HL-60/S4 (cell line): ENCODE results near the gene ZNF26.
"Not testable (repeated sequence)": the region's sequence is repeated elsewhere in the genome, so short reads cannot be mapped to it uniquely, and the experiment has no call there.

ENCODE experiments used
- in situ Hi-C: fragments of 300-500 bp; cut with MboI; formaldehyde crosslinking; loops from 2 replicates; pipeline ENCODE4 v1.14.3; 2022; ENCODE audit warnings: low sequenced_read_pairs

ZNF26 gene

DNA sequence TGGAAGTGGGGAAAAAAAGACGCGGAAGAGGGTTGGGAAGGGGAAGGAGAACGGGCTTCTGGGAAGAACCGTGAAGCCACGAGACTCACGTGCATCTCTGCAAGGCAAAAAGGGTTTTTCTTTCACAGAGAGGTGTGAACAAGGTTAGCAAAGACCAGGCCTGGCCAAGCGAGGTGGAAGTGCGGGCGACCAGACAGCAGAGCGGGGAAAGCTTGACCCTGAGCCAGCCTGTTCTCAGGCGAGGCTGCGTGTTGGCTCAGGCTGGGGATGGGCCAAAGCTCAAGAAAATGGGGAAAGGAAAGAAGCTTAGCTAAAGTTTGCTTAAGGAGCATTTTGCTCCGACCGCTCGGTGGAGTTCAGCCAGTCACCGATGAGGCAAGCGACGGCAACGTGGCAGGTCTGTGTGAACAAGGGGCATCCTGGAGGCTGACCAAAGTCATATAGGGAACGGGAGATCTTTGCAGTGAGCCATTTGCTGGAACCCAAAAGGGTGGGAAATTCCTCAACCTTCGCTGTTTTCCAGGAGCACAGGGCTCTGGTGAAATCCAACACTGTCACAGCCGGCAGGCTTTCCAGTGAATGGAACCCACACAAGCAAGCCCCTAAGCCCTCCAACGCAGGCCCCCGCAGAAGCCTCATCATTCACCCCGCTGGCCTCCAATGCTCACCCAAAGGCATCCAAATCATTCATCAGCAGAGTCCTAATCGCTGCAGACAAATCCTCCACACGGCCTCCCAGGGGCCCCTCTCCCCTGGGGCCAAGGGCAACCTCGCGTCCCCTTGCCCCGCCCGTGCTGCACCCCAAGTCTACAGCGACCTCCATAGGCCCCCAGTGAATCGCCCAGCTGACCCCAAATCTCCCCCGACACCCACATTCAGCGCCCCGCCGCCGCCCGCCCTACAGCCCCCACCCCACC lies 30.8 kb upstream of the ZNF26 start:
- in situ Hi-C loops, result no loop called here

DNA sequence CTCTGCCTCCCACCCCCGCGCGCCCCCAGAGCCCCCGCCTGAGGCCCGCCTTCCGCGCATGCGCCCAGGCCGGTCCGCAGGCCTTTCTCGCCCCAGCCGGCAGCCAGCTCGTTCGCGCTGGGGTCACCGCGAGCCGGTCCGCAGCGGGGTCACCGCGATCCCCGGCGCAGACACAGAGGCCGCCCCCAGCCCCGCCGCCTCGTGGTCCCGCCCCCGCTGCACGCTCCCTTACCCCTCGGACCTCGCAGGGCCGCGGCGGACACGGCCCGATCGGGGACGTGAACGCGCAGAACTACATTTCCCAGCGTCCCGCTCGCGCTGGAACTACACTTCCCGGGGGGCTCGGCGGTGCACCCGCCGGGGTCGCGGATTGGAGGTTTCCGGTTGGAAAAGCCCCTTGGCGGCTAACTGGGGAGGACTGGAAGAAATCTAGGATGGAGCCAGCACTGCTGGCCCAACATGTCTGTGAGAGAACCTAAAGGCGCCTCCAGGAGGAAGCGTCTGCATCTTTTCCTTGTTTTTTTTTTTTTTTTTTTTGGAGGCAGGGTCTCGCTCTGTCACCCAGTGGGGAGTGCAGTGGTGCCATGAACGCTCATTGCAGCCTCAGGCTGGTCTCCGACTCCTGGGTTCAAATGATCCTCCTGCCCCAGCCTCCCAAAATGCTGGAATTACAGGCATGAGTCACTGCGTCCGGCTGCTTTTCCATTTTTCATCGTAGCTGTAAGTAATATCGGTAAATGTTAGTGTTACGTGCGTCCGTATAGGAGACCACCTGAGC lies 30.0 kb upstream of the ZNF26 start, which contains the start of gene ZNF605:
TSS of gene ZNF605 (minus strand) at position 296 of the 778 bp plus-strand sequence. CDS start 10,671 bp downstream, outside the sequence.
- in situ Hi-C loops, result no loop called here

DNA sequence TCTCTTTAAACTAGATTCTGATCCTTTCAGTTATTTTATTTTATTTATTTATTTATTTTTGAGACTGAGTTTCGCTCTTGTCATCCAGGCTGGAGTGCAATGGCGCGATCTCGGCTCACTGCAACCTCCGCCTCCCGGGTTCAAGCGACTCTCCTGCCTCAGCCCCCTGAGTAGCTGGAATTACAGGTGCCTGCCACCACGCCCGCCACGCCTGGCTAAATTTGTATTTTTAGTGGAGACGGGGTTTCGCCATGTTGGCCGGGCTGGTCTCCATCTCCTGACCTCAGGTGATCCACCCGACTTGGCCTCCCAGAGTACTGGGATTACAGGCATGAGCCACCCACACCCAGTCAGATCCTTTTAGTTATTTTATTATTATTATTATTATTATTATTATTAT lies 24.4 kb upstream of the ZNF26 start:
- in situ Hi-C loops, result not testable (repeated sequence)

DNA sequence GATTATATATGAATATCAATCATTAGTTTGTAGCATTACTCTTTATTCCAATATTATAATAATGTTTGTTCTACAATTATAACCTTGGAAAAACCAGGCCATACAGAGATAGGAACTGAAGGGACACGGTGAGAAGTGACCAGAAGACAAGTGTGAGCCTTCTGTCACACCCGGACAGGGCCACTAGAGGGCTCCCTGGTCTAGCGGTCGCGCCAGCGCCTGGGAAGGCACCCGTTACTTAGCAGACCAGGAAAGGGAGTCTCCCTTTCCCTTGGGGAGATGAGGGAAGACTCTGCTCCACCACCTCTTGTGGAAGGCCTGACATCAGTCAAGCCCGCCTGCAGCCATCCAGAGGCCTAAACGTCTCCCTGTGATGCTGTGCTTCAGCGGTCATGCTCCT lies 22.2 kb upstream of the ZNF26 start:
- in situ Hi-C loops, result not testable (repeated sequence)

DNA sequence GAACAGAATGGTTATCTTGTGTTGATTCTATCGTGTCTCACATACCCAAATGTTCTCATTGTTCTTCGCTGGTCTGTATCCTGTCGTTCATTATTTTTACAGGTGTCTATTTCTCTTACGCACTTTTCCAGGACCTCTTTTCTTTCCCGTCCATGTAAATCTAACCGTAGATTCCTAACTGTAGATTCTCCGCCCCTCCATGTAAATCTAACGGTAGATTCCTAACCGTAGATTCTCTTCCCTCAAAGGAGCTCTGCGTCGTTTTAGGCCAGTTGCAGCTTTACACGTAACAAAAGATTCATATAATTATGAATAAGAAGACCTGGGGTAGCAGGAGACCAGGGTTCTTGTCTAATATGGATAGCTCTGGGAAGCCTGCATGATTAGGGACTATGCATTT lies 20.4 kb upstream of the ZNF26 start:
- in situ Hi-C loops, result no loop called here

DNA sequence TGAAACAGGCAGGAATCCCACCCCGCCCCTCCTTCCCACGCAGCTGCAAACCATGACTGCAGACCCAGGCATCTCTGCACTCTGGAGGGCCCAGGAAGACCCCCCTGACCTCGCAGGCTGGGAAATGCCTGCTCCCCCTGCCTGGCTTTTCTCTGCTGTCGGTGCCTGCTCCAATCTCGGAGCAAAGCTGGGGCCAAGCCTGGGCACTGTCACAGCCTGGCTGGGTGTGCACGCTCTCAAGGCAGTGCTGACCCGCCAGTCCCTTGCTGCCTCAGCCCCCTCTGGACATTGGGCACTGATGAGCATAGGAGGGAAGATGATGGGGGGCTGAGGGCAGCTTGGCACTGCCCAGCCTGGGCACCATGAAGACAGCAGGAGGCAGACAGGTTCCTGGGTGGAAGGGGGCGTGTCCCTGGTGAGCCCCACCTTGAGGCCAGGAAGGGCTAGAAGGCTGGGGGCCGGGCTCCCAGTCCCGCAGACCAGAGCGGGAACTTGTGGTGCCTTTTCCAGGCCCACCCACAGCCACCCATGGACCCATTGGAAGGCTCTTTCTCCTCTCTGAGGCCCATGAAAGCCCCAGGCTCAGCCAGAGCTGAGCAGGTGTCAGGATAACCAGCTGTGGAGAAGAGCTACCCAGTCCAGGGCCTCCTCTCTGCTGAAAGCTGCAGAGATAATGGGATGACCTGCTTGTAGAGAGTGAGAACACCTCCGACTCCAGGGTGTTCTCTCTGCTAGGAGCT lies 19.3 kb upstream of the ZNF26 start:
- in situ Hi-C loops, result no loop called here

DNA sequence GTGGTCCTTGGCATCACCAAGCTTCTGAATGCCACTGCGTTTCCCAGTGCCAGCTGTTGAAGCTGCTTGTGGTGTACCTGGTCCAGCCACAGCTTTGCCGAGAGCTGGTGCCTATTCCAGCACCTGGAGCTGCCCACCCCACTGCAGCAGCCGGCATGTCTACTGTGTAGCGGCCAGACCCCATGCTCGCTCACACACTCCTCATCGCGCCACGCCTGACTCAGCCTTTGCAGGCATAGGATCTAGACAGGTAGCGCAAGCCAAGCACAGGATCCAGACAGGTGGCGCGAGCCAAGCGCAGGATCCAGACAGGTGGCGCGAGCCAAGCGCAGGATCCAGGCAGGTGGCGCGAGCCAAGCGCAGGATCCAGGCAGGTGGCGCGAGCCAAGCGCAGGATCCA lies 18.4 kb upstream of the ZNF26 start:
- in situ Hi-C loops, result no loop called here

DNA sequence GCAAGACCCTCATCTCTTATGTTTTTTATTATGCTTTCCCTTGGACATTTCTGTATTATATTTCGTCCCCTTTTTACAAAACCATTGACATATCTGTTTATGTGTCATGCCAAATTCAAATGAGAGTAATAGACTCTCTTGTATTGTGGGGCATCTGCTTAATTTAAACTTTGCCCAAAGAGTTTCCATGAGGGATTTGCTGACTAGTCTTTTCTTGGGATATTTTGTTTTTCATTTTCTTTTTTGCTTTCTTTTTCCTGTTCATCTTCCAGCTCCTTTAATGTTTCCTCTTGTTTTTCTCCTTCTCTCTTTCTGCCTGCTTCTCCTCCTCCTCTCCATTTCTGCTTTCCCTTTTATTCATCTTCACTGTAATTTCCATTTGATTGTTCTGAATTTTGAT lies 13.8 kb upstream of the ZNF26 start:
- in situ Hi-C loops, result no loop called here

DNA sequence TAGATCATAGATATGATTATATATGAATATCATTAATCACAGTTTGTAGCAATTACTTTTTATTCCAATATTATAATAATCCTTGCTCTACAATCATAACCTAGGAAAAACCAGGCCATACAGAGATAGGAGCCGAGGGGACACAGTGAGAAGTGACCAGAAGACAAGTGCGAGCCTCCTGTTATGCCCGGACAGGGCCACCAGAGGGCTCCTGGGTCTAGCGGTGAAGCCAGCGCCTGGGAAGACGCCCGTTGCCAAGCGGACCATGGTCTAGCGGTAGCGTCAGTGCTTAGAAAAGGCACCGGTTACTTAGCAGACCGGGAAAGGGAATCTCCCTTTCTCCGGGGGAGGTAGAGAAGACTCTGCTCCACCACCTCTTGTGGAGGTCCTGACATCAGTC lies 9.3 kb upstream of the ZNF26 start:
- in situ Hi-C loops, result not testable (repeated sequence)

DNA sequence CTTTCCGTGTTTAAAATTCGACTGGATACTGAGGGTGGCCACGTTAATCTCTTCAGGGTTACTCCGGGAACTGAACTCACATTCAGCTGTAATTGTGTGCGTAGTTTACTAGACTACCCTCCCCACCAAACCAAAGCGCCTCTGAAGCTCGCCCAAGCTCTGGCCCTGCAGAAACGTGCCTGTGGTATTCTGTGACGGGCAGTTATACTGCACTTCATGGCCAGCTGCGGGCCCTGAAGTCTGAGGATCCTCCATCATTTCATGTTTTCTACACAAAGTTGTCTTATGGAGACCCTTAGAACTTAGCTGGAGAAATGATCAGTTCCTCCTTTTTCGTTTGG lies 688 bp downstream of the ZNF26 start:
- in situ Hi-C loops, result no loop called here

DNA sequence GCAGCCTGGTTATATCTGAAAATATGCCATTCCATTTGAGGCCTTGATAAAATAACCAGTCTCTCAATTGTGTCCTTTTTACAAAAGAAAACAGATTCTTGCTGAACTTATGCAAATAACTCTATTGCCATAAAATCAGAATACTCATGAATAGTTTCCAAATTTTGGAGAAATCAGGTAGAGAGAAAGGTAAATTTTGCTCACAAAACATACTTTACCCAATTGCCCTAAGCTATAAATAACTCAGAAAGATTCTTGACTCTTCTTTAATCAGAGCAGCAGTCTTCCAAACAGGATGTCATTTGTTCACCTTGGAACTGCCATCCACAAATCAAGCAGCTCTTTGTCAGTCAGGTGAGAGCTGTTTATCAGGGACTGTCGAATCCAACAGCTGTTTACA lies 12.6 kb downstream of the ZNF26 start:
- in situ Hi-C loops, result no loop called here

DNA sequence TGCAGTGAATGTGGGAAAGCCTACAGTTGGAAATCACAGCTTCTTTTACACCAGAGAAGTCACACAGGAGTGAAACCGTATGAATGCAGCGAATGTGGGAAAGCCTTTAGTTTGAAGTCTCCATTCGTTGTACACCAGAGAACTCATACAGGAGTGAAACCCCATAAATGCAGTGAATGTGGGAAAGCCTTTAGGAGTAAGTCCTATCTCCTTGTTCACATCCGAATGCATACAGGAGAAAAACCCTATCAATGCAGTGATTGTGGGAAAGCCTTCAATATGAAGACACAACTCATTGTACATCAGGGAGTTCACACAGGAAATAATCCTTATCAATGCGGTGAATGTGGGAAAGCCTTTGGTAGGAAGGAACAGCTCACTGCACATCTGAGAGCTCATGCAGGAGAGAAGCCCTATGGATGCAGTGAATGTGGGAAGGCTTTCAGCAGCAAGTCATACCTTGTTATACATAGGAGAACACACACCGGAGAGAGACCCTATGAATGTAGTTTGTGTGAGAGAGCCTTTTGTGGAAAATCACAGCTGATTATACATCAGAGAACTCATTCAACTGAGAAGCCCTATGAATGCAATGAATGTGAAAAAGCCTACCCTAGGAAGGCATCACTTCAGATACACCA lies 24.6 kb downstream of the ZNF26 start:
- in situ Hi-C loops, result no loop called here

DNA sequence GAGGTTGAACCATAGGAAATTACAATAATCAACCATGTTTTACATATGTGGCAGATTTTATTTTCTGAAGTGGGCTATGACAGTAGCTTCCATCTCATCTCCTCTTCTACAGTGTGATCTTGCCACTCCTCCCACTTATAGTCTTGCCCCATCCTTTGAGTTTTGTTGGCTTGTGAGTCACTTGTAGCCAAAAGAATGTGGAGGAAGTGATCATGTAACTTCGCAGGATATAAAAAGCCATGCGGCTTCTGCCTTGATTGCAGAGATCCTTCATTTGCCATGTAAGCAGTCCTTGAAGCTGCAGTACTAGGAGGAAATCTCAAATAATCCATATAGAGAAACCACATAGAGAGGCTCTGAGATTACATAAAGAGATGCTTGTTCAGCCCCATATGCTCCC lies 37.4 kb downstream of the ZNF26 start:
- in situ Hi-C loops, result no loop called here

DNA sequence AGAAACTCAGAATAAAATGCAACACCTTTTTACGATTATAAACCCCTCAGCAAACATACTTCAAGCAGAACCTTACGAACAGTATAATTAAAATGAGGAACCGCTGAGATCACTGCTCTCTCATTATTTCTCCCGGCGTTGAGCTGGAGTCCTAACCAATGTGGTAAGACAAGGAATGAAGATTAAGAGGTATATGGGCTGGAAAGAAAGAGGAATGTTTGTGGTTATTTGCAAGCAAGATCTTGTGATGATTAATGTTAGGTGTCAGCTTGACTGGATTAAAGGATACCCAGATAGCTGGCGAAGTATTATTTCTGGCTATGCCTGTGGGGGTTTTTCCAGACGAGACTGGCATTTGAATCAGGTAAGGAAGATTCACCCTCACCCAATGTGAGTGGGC lies 40.8 kb downstream of the ZNF26 start:
- in situ Hi-C loops, result no loop called here

DNA sequence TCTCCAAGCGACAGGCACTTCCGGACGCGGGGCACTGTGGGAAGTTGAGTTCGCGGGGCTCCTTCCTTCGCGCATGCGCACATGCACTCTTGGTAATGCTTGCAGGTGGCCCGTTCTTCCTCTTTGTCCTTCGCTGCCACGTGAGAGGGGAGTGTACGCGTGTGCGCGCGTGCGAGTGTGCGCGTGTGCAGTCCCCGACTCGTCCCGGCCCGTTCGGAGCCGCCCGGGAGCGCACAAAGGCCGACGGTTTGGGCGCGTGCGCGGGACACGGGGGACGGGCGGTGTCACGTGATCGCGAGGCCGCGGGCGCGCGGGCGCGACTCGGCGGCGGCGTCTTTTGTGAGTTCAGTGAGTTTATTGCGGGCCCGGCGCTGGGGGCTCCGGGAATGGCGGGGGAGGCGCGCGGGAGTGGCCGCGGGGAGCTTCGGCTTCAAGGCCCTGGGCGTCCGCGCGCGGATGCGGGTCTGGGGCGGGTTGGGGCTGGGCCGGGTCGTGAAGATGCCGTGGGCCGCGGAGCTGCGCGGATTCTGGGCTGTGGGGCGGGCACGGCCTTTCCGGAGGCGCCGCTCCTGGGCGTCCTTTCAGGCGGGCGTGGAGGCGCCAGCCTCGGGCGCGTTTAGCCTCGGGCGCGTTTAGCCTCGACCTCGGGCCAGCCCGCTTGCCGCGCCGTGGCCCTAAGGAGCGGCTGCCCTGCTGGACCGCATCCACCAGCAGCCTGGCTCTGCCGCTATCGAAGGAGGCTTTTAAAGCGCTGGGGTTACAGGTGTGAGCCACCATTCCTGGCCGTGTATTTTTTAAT lies 51.2 kb downstream of the ZNF26 start, which contains the start of gene ZNF84:
TSS of gene ZNF84 (plus strand) at position 303 of the 799 bp plus-strand sequence. CDS start 3,959 bp downstream, outside the sequence.
- in situ Hi-C loops, result no loop called here

DNA sequence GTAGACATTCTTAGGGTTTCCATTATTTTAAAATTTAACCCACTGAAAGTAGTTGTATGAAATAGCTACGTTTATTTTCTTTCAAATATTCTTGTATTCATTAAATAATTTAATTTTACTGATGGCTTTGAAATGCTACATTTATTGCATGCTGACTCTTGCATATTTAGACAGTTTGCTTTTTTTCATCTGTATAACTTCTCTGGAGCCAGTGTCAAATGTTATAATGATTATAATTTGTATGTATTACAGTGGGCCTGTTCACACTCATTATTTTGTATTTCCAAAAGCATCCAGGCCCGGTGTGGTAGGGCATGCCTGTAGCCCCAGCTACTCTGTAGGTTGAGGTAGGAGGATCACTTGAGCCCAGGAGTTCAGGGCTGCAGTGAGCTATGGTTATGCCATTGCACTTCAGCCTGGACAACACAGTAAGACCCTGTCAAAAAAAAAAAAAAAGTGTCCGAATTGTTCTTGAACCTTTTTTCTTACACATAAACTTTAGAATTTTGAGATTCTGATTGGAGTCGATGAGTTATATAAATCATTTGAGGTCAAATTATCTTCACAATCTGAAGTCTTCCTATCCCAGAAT lies 52.0 kb downstream of the ZNF26 start:
- in situ Hi-C loops, result no loop called here

DNA sequence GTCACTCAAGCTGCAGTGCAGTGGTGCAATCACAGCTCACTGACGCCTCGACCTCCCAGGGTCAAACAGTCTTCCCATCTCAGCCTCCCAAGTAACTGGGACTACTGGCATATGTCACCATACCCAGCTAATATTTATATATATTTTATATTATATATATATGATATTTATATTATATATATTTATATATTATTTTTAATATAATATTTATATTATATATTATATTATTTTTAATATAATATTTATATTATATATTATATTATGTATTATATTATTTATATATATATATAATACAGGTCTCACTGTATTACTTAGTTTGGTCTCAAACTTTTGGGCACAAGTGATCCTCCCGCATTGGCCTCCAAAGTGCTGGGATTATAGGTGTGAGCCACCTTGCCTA lies 60.5 kb downstream of the ZNF26 start:
- in situ Hi-C loops, result no loop called here

DNA sequence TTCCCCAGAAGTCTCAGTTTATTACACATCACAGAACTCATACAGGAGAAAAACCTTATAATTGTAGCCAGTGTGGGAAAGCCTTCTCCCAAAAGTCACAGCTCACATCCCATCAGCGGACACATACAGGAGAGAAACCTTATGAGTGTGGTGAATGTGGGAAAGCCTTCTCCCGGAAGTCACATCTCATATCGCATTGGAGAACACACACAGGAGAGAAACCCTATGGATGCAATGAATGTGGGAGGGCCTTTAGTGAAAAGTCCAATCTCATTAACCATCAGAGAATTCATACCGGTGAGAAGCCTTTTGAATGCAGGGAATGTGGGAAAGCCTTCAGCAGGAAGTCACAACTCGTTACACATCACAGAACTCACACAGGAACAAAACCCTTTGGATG lies 71.3 kb downstream of the ZNF26 start:
- in situ Hi-C loops, result no loop called here

DNA sequence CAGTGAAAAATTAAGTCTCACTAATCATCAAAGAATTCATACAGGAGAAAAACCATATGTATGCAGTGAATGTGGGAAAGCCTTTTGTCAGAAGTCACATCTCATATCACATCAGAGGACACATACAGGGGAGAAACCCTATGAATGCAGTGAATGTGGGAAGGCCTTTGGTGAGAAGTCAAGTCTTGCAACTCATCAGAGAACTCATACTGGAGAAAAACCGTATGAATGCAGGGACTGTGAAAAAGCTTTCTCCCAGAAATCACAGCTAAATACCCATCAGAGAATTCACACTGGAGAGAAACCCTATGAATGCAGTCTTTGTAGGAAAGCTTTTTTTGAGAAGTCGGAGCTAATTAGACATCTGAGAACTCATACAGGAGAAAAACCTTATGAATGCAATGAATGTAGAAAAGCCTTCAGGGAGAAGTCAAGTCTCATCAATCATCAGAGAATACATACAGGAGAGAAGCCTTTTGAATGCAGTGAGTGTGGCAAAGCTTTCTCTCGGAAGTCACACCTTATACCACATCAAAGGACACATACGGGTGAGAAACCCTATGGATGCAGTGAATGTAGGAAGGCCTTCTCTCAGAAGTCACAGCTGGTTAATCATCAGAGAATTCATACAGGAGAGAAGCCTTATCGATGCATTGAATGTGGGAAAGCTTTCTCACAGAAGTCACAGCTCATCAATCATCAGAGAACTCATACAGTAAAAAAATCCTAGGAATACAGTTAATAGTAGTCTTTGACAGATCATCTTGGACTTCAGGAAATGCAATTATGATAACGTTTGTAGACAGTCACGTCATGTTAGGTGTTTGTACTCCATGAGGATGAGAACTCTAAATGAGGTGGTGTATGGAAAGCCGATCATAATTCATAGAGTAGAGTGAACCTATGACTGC lies 72.3 kb downstream of the ZNF26 start:
- in situ Hi-C loops, result no loop called here
